Choroid plexus epithelial cell (primary cell): ENCODE results near the gene DNASE1.

ENCODE experiments used
- DNase-seq: peaks from one replicate; pipeline ENCODE4 v3.0.0-alpha.2; 2010; ENCODE audit warnings: low read depth
- H3K4me3 ChIP-seq: 2 replicates; pipeline ENCODE4 v1.5.1; 2011; ENCODE audit warnings: low read depth, mild to moderate bottlenecking, control low read depth, low read length, moderate library complexity
- TF ChIP-seq, protein P1 (sequence below): conservative IDR thresholded peaks from 2 replicates; pipeline ENCODE4 v1.5.1; 2011; ENCODE audit warnings: low read depth, mild to moderate bottlenecking, control low read depth, inconsistent platforms, low read length, moderate library complexity

Gene DNASE1

DNA sequence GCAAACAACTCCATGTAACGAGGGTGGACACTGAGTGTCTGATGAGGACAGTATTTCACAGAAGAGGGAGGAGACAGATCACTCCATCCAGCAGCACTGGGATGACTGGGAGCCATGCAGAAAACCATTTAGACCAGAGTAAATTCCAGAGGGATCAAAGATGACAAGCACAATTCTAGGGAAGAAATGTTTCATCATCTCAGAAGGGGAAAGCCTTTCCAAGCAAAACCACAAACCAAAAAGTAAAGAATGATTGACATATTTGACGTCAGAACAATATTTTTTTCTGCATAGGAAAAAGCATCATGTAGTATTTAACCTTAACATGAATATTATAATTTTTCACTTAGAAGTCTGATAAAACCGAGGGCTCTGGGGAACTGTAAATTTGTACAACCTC is 4.8 kb downstream of the DNASE1 start:
- DNase-seq: peak; percentile 37
- H3K4me3 ChIP-seq: no peak overlapping the region
- TF ChIP-seq, protein P1, sequence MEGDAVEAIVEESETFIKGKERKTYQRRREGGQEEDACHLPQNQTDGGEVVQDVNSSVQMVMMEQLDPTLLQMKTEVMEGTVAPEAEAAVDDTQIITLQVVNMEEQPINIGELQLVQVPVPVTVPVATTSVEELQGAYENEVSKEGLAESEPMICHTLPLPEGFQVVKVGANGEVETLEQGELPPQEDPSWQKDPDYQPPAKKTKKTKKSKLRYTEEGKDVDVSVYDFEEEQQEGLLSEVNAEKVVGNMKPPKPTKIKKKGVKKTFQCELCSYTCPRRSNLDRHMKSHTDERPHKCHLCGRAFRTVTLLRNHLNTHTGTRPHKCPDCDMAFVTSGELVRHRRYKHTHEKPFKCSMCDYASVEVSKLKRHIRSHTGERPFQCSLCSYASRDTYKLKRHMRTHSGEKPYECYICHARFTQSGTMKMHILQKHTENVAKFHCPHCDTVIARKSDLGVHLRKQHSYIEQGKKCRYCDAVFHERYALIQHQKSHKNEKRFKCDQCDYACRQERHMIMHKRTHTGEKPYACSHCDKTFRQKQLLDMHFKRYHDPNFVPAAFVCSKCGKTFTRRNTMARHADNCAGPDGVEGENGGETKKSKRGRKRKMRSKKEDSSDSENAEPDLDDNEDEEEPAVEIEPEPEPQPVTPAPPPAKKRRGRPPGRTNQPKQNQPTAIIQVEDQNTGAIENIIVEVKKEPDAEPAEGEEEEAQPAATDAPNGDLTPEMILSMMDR: no peak

DNA sequence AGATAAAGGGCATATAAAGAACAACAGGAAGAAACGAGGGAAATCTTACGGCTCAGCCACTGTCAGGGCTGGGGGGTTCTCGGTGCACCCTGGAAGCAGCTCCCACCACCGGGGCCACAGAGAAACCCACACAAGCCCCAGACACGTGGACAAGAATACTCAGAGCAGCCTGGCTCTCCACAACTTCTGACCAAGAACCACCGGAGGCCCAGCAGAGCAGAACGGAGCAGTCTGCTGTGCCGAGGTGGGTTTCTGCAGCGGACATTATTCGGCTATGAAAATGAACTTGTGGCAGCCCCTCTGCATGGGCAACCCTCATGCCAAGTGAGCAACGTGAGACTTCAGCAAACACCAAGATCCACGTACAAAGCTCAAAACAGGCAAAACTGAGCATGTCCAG is 6.8 kb downstream of the DNASE1 start:
- H3K4me3 ChIP-seq: no peak overlapping the region
- TF ChIP-seq, protein P1: no peak
- no peak for DNase-seq

DNA sequence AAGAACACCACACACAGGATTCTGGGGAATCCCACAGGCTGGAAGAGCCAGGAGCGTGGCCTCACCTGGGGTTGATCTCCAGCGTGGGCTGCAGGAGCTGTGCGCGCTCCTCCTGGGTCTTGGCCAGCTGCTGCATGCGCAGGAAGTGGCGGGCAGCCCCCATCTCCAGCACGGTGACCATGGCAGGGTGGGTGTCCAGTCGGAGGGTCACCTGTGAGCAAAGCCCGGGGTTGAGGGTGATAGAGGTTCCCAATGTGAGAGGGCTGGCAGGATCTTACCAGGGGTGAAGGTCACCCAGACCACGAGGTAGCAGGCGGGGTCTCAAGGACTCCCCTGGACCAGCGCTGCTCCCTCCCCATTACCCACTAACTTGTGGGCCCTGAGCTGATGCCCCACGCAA is 7.4 kb downstream of the DNASE1 start:
- no peak overlapping the region for H3K4me3 ChIP-seq
- TF ChIP-seq, protein P1: no peak
- no peak for DNase-seq

DNA sequence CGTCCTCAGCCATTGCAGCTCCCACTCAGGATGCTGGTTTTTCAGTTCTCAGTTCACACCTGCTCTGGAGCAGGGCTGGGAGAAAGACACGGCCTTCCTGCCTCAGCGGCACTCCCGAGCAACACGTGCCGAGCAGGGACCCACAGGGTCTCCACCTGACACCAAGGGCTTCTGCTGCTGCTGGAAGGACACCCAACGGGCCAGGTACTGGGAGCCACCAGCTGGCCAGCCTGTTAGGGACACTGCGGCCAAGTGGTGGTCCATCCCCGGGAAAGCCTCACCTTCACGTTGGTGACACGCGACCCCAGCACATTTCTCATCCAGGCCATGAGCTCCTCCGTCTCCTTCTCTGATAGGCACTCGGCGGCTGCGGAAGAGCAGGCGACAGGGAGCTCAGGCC is 8.1 kb downstream of the DNASE1 start:
- DNase-seq: no peak
- TF ChIP-seq, protein P1: no peak
- no peak overlapping the region for H3K4me3 ChIP-seq

DNA sequence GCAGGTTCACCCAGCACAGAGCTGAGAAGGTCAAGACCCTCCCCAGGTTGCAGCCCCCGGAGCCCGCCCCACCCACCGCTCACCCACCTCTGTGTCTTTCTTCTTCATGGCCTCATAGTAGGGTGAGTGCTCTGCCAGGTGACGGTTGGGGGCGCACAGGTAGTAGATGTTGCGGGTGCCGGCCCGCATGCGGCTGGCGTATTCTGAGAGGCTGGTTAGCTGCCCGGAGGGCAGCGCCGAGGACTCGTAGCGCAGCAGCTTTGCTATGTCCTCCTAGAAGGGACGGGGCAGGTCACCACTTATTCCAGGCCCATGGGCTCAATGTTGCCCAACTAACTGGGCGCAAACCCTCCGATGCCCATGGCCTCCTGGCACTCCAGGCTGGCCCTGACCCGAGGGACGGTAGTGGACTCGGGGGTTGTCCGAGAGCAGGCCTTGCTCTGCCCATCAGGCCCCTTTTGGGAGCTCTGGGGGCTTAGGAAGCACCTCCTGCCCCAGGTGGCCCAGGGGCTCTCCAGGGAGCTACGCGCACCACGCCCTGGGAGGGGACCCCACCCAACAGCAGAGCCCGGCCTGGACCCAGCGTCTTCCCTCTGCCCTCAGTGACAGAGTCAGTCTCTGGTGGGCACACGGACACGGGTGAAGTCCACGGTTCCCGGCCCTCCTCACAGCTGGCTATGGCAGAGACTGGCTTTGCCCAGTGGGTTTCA is 9.9 kb downstream of the DNASE1 start:
- TF ChIP-seq, protein P1: no peak
- DNase-seq: no peak
- H3K4me3 ChIP-seq: no peak overlapping the region

DNA sequence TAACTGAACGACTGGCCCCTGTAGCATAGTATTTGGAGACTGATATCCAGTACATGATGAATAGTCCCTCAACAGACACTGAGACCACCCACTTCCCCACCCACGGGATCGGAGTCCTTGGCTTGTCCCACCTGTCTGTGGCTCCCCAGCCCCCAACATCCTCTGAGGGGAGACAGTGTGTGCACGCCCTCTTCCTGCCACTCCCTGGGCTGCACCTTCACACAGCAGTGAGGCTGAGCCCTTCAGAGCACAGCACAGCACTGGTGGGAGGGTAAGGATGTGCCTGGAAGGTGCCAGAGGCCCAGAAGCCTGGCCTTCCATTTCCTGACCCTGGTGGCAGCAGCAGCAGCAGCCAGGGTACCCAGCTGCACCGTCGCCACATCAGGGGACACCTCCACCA is 11.0 kb downstream of the DNASE1 start:
- H3K4me3 ChIP-seq: no peak overlapping the region
- DNase-seq: no peak
- TF ChIP-seq, protein P1: no peak

DNA sequence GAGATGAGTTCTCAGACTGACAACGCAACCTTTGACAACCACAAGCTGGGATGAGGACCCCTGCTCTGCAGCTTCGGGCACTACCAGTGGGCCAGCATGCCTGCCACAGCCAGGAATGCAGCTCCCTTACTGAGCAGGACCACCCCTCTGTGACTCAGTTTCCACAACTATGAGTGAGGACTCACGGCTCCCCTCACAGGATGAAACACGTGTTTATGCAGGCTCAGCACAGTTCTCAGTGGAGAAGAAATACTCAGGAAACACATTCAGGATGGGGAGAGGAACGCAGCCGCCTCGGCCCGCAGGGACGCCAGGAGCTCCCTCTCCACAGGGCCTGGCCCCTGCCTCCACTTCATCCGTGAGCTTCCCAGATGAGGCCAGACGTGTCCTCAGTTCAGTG is 14.1 kb downstream of the DNASE1 start:
- no peak for DNase-seq
- TF ChIP-seq, protein P1: no peak
- no peak overlapping the region for H3K4me3 ChIP-seq
